Measurements from ENCODE around the gene TMEM258. TPM values are rescaled to one million over a fixed set of nuclear protein-coding genes. Genes with fewer than 3 reads are reported as not detected.

The TMEM258 gene
- total and polyA plus RNA-seq, 8 donors, result 129 to 185 (median 161) TPM

- intact Hi-C loops (cut with DNase I), result no loop called here
- no peak for ATAC-seq
Measured at GRCh38 chr11:61779666-61780525, 12.5 kb downstream of the TMEM258 start.

GRCh38 chr11:61778920-61779650 lies 13.3 kb downstream of the TMEM258 start:
- H3K36me3 ChIP-seq, result peaks cover 0 to under 1% of the 10 kb centered on the region in 2 donors
- no peak for ATAC-seq
- H3K27ac ChIP-seq, result no peak overlapping the region

More at GRCh38 chr11:61779666-61780525, 12.5 kb downstream of the TMEM258 start:
- Histone ChIP-seq H3K27me3 (peaks cover 0 to 15% of the 10 kb centered on the region in 2 donors), H3K9me3 (no peaks in the 10 kb centered on the region), H3K4me1 (peaks cover 0 to 8% of the 10 kb centered on the region in 2 donors), H3K4me3 (no peak overlapping the region), H3K27ac (no peak overlapping the region), H3K36me3 (peaks cover 0 to 8% of the 10 kb centered on the region in 2 donors)
- no peak for TF ChIP-seq CTCF (IDR thresholded peaks at IDR 0.05)
- no peak for DNase-seq

GRCh38 chr11:61778357-61778886 lies 14.0 kb downstream of the TMEM258 start:
- no peak for ATAC-seq
- H3K4me1 ChIP-seq, result peaks cover 0 to 8% of the 10 kb centered on the region in 2 donors
- intact Hi-C loops (cut with DNase I), result no loop called here
- no peak for TF ChIP-seq CTCF (IDR thresholded peaks at IDR 0.05)
- H3K27me3 ChIP-seq, result peaks cover 0 to 15% of the 10 kb centered on the region in 2 donors
- no peak overlapping the region for H3K4me3 ChIP-seq
- peak in 1 of 4 donors; percentile 16 for DNase-seq
- H3K9me3 ChIP-seq, result no peaks in the 10 kb centered on the region
- no peak overlapping the region for H3K27ac ChIP-seq
- H3K36me3 ChIP-seq, result no peaks in the 10 kb centered on the region

More at GRCh38 chr11:61778920-61779650, 13.3 kb downstream of the TMEM258 start:
- Histone ChIP-seq H3K9me3 (no peaks in the 10 kb centered on the region), H3K27me3 (peaks cover 0 to 15% of the 10 kb centered on the region in 2 donors), H3K4me3 (no peak overlapping the region), H3K4me1 (peaks cover 0 to 8% of the 10 kb centered on the region in 2 donors)
- intact Hi-C loops (cut with DNase I), result no loop called here
- TF ChIP-seq CTCF (IDR thresholded peaks at IDR 0.05), result no peak
- DNase-seq, result peak in 1 of 4 donors; percentile 60

- no peak overlapping the region for H3K27ac ChIP-seq
- DNase-seq (peak in 1 of 4 donors; percentile 91), ATAC-seq (peak; percentile 25)
- no peak for TF ChIP-seq CTCF (IDR thresholded peaks at IDR 0.05)
- no peaks in the 10 kb centered on the region for H3K9me3 ChIP-seq
- peaks cover 0 to 13% of the 10 kb centered on the region in 2 donors for H3K4me1 ChIP-seq
- H3K4me3 ChIP-seq, result peak overlapping the region in 1 of 2 donors; percentile 11
- H3K27me3 ChIP-seq, result peaks cover 0 to 15% of the 10 kb centered on the region in 2 donors
- no peaks in the 10 kb centered on the region for H3K36me3 ChIP-seq
- intact Hi-C loops (cut with DNase I), result no loop called here
Measured at GRCh38 chr11:61777234-61778090, 14.9 kb downstream of the TMEM258 start.

Measured in left lung (tissue), 10 donors.